Esophagus squamous epithelium (tissue), 5 donors: ENCODE results near the gene SNCB. TPM values are rescaled to one million over a fixed set of nuclear protein-coding genes. Genes with fewer than 3 reads are reported as not detected.

Experiments used
- DNase-seq: peaks from one replicate; lab custom pipeline; 2025; lab: John Stamatoyannopoulos, UW
- H3K27ac ChIP-seq, 4 donors: fragments of 200-600 bp; sonication (generic); one replicate each; pipeline ENCODE4 v1.5.1; 2016 to 2019; ENCODE audit warnings: mild to moderate bottlenecking in 1 of 4
- H3K27me3 ChIP-seq, 4 donors: fragments of 200-600 bp; sonication (generic); 1 replicate in 3 of 4; 2 replicates in 1 of 4; pipeline versions ENCODE4 v1.5.1 to v1.6.0; 2017 to 2021; ENCODE audit warnings: antibody characterized with exemption in 1 of 4
- H3K36me3 ChIP-seq, 3 donors: fragments of 200-600 bp; sonication (generic); one replicate each; pipeline ENCODE4 v1.5.1; 2016 to 2019
- H3K4me1 ChIP-seq, 3 donors: fragments of 200-600 bp; sonication (generic); one replicate each; pipeline ENCODE4 v1.5.1; 2017 to 2019
- H3K4me3 ChIP-seq, 4 donors: fragments of 200-600 bp; sonication (generic); 1 replicate in 3 of 4; 2 replicates in 1 of 4; pipeline ENCODE4 v1.5.1; 2016 to 2019; ENCODE audit warnings: mild to moderate bottlenecking in 2 of 4, moderate library complexity in 1 of 4
- H3K9me3 ChIP-seq, 3 donors: fragments of 200-600 bp; sonication (generic); one replicate each; pipeline ENCODE4 v1.5.1; 2016 to 2019
- POLR2A ChIP-seq, 4 donors: fragments of 450-650 bp; IDR thresholded peaks; one replicate each; pipeline ENCODE4 v1.6.1; 2017; ENCODE audit warnings: antibody characterized with exemption in 4 of 4, mild to moderate bottlenecking in 4 of 4, moderate library complexity in 3 of 4
- WGBS, 2 donors: methylation state at CpG; one replicate each; pipeline ENCODE4 v1.1.5; 2018; 5-methylcytosine and 5-hydroxymethylcytosine counted together
- intact Hi-C: fragments of 100-400 bp; cut with DNase I; formaldehyde crosslinking; loops from one replicate; pipeline ENCODE4 v1.15.0; 2022
- total RNA-seq, 4 donors: library from RNA; depleted of rRNA; stranded (reverse); fragments of >200 nt; gene quantifications; one replicate each; pipeline ENCODE4 v1.1.0, GENCODE V29; 2016
- TF ChIP-seq, protein P1 (sequence below), 6 experiments: fragments of 450-650 bp in 4 of 6; fragments of 200-600 bp in 2 of 6; sonication (generic) in 2 of 6; IDR thresholded peaks; one replicate each; pipeline ENCODE4 v1.5.1; 2016 to 2019; ENCODE audit warnings: antibody characterized with exemption in 6 of 6, mild to moderate bottlenecking in 4 of 6, moderate library complexity in 4 of 6
- donor health status: DM: yes; HTN: yes; CAD: no.

Gene SNCB
- total RNA-seq, 4 donors from 2014 or later: not detected

DNA sequence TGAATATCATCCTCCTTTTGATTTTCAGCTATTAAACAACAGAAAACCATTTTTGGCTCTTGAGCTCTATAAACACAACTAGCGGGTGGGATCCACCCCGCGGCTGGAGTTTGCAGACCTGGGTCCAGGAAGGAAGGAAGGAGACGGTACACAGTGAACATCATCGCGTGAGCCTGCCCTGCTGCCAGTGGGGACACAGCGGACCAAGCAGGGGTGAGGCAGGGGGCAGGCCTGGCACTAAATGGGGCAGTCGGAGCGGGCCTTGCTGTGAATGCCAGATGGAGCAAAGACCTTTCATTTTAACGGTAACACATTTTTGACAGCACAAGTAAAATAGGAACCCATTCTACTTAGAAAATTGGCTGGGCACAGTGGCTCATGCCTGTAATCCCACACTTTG is 31.3 kb upstream of the SNCB start:
- DNase-seq: no peak
- no peak overlapping the region for H3K4me3 ChIP-seq
- H3K36me3 ChIP-seq: peaks cover 5 to 12% (median 8%) of the 10 kb centered on the region in 3 donors
- peaks cover 0 to 44% (median 0%) of the 10 kb centered on the region in 4 donors for H3K27me3 ChIP-seq
- no peak overlapping the region for H3K27ac ChIP-seq
- peaks cover 13 to 22% (median 16%) of the 10 kb centered on the region in 3 donors for H3K4me1 ChIP-seq
- TF ChIP-seq, protein P1, sequence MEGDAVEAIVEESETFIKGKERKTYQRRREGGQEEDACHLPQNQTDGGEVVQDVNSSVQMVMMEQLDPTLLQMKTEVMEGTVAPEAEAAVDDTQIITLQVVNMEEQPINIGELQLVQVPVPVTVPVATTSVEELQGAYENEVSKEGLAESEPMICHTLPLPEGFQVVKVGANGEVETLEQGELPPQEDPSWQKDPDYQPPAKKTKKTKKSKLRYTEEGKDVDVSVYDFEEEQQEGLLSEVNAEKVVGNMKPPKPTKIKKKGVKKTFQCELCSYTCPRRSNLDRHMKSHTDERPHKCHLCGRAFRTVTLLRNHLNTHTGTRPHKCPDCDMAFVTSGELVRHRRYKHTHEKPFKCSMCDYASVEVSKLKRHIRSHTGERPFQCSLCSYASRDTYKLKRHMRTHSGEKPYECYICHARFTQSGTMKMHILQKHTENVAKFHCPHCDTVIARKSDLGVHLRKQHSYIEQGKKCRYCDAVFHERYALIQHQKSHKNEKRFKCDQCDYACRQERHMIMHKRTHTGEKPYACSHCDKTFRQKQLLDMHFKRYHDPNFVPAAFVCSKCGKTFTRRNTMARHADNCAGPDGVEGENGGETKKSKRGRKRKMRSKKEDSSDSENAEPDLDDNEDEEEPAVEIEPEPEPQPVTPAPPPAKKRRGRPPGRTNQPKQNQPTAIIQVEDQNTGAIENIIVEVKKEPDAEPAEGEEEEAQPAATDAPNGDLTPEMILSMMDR (IDR thresholded peaks at IDR 0.05): no peak
- no peak for TF ChIP-seq POLR2A (IDR thresholded peaks at IDR 0.05)
- no peaks in the 10 kb centered on the region for H3K9me3 ChIP-seq
- WGBS, 2 donors: 63 to 94% methylated on average over 4 to 9 of the region's 10 CpGs
- intact Hi-C loops: loop anchor here (10.0 kb wide), 1 partner anchor 293 kb away; no protein-coding TSS in a partner anchor

DNA sequence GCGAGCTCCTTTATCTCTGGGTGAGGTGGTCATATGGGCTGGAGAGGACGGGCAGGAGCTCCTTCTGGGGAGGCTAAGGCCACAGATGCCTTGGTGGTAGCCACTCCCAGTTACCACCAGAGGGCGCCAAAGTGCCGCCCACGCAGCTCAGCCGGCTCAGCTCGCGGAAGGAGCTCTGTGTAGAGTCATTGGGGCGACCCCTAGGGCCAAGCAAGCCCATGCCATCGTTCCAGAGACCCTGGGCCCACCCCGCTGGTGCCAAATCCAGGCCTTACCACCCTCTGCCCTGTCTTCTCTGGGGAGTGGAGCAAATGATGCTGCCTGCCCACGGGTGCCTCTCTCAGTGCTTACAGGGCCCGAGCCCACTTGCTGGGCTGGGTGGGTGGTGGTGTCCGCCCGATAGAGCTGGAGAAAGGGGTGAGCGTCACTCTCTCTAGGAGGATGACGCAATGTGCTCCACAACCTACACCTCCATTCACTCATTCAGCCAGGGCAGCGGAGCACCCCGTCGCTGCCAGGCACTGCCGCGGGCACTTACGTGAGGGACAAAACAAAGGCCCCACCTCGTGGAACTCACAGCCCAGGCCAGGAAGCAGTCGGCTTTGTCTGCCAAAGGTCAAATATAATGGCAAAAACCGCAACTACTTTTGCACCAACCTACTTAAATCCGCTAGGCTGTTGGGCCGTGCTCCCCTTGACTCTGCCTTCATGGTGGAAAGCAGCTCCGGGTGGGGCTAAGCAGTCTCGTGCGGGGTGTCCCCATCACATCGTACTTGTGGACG is 30.7 kb upstream of the SNCB start:
- Histone ChIP-seq H3K4me1 (peaks cover 13 to 22% (median 16%) of the 10 kb centered on the region in 3 donors), H3K36me3 (peaks cover 5 to 19% (median 8%) of the 10 kb centered on the region in 3 donors), H3K27ac (no peak overlapping the region), H3K9me3 (no peaks in the 10 kb centered on the region), H3K4me3 (no peak overlapping the region), H3K27me3 (peaks cover 0 to 44% (median 0%) of the 10 kb centered on the region in 4 donors)
- TF ChIP-seq, protein P1 (IDR thresholded peaks at IDR 0.05): peak; percentile 86 to 96 (median 92)
- no peak for TF ChIP-seq POLR2A (IDR thresholded peaks at IDR 0.05)
- intact Hi-C loops: loop anchor here (10.0 kb wide), 1 partner anchor 294 kb away; no protein-coding TSS in a partner anchor
- no peak for DNase-seq
- 65% methylated on average over 9 to 19 of the region's 33 CpGs for WGBS, 2 donors

DNA sequence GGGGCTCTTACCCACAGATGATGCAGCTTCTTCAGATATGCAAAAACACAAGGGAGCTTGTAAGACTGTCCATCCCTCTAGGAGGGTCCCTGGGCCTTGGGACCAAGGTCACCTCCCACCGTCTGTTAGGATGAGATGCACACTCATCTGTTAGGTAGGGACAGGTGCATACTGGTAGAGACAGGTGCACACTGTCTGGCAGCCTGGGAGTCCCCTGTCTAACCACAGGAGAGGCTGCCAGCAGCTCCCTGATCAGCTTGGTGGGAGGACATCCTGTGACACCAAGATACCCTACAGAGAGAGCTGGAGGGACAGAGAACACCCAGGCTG is 30.2 kb upstream of the SNCB start:
- Histone ChIP-seq H3K9me3 (no peaks in the 10 kb centered on the region), H3K36me3 (peaks cover 5 to 24% (median 8%) of the 10 kb centered on the region in 3 donors), H3K27ac (no peak overlapping the region), H3K4me1 (peaks cover 13 to 22% (median 16%) of the 10 kb centered on the region in 3 donors), H3K4me3 (no peak overlapping the region), H3K27me3 (peaks cover 0 to 39% (median 0%) of the 10 kb centered on the region in 4 donors)
- intact Hi-C loops: loop anchor here (10.0 kb wide), 1 partner anchor 294 kb away; no protein-coding TSS in a partner anchor
- TF ChIP-seq POLR2A (IDR thresholded peaks at IDR 0.05): no peak
- TF ChIP-seq, protein P1 (IDR thresholded peaks at IDR 0.05): no peak
- DNase-seq: no peak
- 20 to 40% methylated on average over 1 of the region's 1 CpG for WGBS, 2 donors

DNA sequence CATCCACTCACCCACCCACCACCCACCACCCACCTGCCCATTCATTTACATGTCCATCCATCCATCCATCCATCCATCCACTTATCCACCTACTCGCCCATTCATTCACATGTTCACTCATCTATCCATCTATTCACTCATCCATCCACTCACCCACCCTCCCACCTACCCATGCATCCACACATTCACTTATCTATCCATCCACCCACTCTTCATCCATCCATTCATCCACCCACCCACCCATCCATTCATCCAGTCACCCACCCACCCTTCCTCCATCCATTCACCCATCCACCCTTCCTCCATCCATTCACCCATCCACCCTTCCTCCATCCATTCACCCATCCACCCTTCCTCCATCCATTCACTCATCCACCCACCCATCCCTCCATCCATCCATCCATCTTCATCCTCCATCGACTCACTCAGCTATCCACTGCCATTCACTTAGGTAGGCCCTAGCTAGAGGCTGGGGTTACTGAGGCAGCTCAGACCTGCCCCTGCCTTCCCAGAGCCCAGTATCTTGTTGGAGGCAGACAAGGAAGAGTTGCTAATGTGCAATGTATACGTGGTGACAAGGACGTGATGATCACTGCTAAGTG is 29.6 kb upstream of the SNCB start:
- intact Hi-C loops: loop anchor here (10.0 kb wide), 1 partner anchor 295 kb away; no protein-coding TSS in a partner anchor
- TF ChIP-seq POLR2A (IDR thresholded peaks at IDR 0.05): no peak
- TF ChIP-seq, protein P1 (IDR thresholded peaks at IDR 0.05): no peak
- H3K4me1 ChIP-seq: peaks cover 13 to 23% (median 16%) of the 10 kb centered on the region in 3 donors
- no peak overlapping the region for H3K27ac ChIP-seq
- H3K36me3 ChIP-seq: peaks cover 5 to 30% (median 8%) of the 10 kb centered on the region in 3 donors
- H3K27me3 ChIP-seq: peaks cover 0 to 33% (median 0%) of the 10 kb centered on the region in 4 donors
- H3K9me3 ChIP-seq: no peaks in the 10 kb centered on the region
- no peak for DNase-seq
- no peak overlapping the region for H3K4me3 ChIP-seq
- WGBS, 2 donors: 69 to 70% methylated on average over 4 of the region's 4 CpGs

DNA sequence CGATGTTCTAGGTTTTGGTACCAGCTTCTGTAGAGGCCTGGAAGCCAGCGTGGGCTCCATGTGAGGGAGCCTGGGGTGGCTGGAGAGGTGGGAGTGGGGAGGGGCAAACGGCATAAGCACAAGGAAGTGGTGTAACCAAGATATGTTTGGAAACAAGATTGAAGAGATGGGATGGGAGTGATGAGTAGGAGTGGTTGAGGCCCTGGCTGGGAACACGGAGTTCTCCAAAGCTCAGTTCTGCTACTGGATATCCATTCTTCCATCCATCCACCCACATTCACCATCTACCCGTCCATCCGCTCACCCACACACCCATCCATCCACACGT is 29.1 kb upstream of the SNCB start:
- no peak for DNase-seq
- WGBS, 2 donors: 67% methylated on average over 7 of the region's 7 CpGs
- Histone ChIP-seq H3K27ac (peak overlapping the region in 1 of 4 donors; percentile 55), H3K4me3 (no peak overlapping the region), H3K9me3 (no peaks in the 10 kb centered on the region), H3K36me3 (peaks cover 5 to 34% (median 8%) of the 10 kb centered on the region in 3 donors), H3K27me3 (peaks cover 0 to 29% (median 0%) of the 10 kb centered on the region in 4 donors), H3K4me1 (peaks cover 15 to 28% (median 21%) of the 10 kb centered on the region in 3 donors)
- TF ChIP-seq POLR2A (IDR thresholded peaks at IDR 0.05): no peak
- intact Hi-C loops: no loop called here
